GM23338 (cell line): ENCODE data around the gene ROBO1. TPM values are rescaled to one million over a fixed set of nuclear protein-coding genes. Genes with fewer than 3 reads are reported as not detected.

ENCODE experiments used
- ATAC-seq: fragments of 200-7000 bp; cut with Tn5 transposase; 3 replicates; pipeline ENCODE4 v1.9.1; 2020
- DNase-seq: peaks from one replicate; pipeline ENCODE4 v3.0.0-alpha.2; 2015; ENCODE audit warnings: low spot score
- H2AFZ ChIP-seq: fragments of 200-600 bp; sonication (generic); 2 replicates; pipeline ENCODE4 v1.8.0; 2016; ENCODE audit warnings: antibody characterized with exemption, mild to moderate bottlenecking, moderate library complexity
- H3F3A ChIP-seq: fragments of 200-600 bp; sonication (generic); replicated peaks from 2 replicates; pipeline ENCODE4 v1.8.0; 2017; ENCODE audit warnings: antibody characterized with exemption, mixed run types, low read depth
- H3K27ac ChIP-seq: fragments of 200-600 bp; sonication (generic); 2 replicates; pipeline ENCODE4 v1.6.1; 2016; ENCODE audit warnings: low read depth
- H3K27me3 ChIP-seq: fragments of 200-600 bp; sonication (generic); 2 replicates; pipeline ENCODE4 v1.8.0; 2016; ENCODE audit warnings: mild to moderate bottlenecking, mixed run types, moderate library complexity; ENCODE audit not compliant: insufficient read depth
- H3K36me3 ChIP-seq: fragments of 200-600 bp; sonication (generic); 2 replicates; pipeline ENCODE4 v1.8.0; 2016; ENCODE audit warnings: mild to moderate bottlenecking; ENCODE audit not compliant: insufficient read depth
- H3K4me1 ChIP-seq: fragments of 200-600 bp; sonication (generic); 2 replicates; pipeline ENCODE4 v1.8.0; 2016; ENCODE audit warnings: mild to moderate bottlenecking, moderate library complexity; ENCODE audit not compliant: insufficient read depth
- H3K4me2 ChIP-seq: fragments of 200-600 bp; sonication (generic); 2 replicates; pipeline ENCODE4 v1.7.1; 2017; ENCODE audit warnings: mixed run types
- H3K4me3 ChIP-seq: fragments of 200-600 bp; sonication (generic); 2 replicates; pipeline ENCODE4 v1.6.1; 2016; ENCODE audit warnings: mixed run types
- H3K79me2 ChIP-seq: fragments of 200-600 bp; sonication (generic); replicated peaks from 2 replicates; pipeline ENCODE4 v1.8.0; 2017; ENCODE audit warnings: mild to moderate bottlenecking; ENCODE audit not compliant: insufficient read depth
- H3K9me2 ChIP-seq: fragments of 200-600 bp; sonication (generic); 2 replicates; pipeline ENCODE4 v1.8.0; 2017; ENCODE audit not compliant: insufficient read depth
- H4K20me1 ChIP-seq: fragments of 200-600 bp; sonication (generic); replicated peaks from 2 replicates; pipeline ENCODE4 v1.8.0; 2017; ENCODE audit warnings: mild to moderate bottlenecking; ENCODE audit not compliant: insufficient read depth
- H3K27ac Mint-ChIP-seq: 2 replicates; pipeline ENCODE4 v1.8.0; 2020; ENCODE audit warnings: inconsistent platforms, mild to moderate bottlenecking, moderate library complexity, mixed read lengths
- H3K27me3 Mint-ChIP-seq: 3 replicates; pipeline ENCODE4 v1.8.0; 2022; ENCODE audit warnings: low read depth, mild to moderate bottlenecking, moderate library complexity, mixed read lengths, inconsistent platforms; ENCODE audit not compliant: insufficient read depth, poor library complexity
- H3K36me3 Mint-ChIP-seq: 3 replicates; pipeline ENCODE4 v1.8.0; 2021; ENCODE audit warnings: low read depth, mild to moderate bottlenecking, inconsistent platforms, moderate library complexity, mixed read lengths
- H3K4me1 Mint-ChIP-seq: 3 replicates; pipeline ENCODE4 v1.8.0; 2020; ENCODE audit warnings: mild to moderate bottlenecking, inconsistent platforms, mixed read lengths
- H3K4me3 Mint-ChIP-seq: 3 replicates; pipeline ENCODE4 v1.8.0; 2021; ENCODE audit warnings: moderate library complexity, mild to moderate bottlenecking, inconsistent platforms, mixed read lengths
- H3K9me3 Mint-ChIP-seq: 3 replicates; pipeline ENCODE4 v1.8.0; 2020; ENCODE audit warnings: moderate library complexity, mild to moderate bottlenecking, inconsistent platforms, mixed read lengths
- CREB1 ChIP-seq: fragments of 250-450 bp; sonication (Bioruptor Pico); IDR thresholded peaks from 2 replicates; pipeline ENCODE4 v1.5.0; 2020; ENCODE audit warnings: low read depth, mild to moderate bottlenecking, moderate library complexity
- EZH2 ChIP-seq: fragments of 200-600 bp; sonication (generic); IDR thresholded peaks from one replicate; pipeline ENCODE4 v1.8.0; 2017; ENCODE audit warnings: antibody characterized with exemption, mild to moderate bottlenecking, low read depth; ENCODE audit not compliant: unreplicated experiment
- EZH2phosphoT487 ChIP-seq: fragments of 200-600 bp; sonication (generic); IDR thresholded peaks from one replicate; pipeline ENCODE4 v1.8.1; 2018; ENCODE audit warnings: antibody characterized with exemption; ENCODE audit not compliant: unreplicated experiment
- JUNB ChIP-seq: IDR thresholded peaks from one replicate; pipeline ENCODE4 v1.6.1; 2016; ENCODE audit warnings: antibody characterized with exemption; ENCODE audit not compliant: unreplicated experiment
- NANOG ChIP-seq: IDR thresholded peaks from 2 replicates; pipeline ENCODE4 v1.6.1; 2016; ENCODE audit warnings: antibody characterized with exemption, borderline replicate concordance
- POLR2AphosphoS5 ChIP-seq: IDR thresholded peaks from 2 replicates; pipeline ENCODE4 v1.6.1; 2016; ENCODE audit warnings: antibody characterized with exemption, low read depth
- STAT1 ChIP-seq: IDR thresholded peaks from one replicate; pipeline ENCODE4 v1.6.1; 2016; ENCODE audit warnings: antibody characterized with exemption; ENCODE audit not compliant: unreplicated experiment
- ZNF331 ChIP-seq: fragments of 250-450 bp; sonication (Bioruptor Pico); IDR thresholded peaks from 2 replicates; pipeline ENCODE4 v1.5.0; 2020; ENCODE audit warnings: low read depth, mild to moderate bottlenecking, moderate library complexity
- polyA plus RNA-seq: library from polyadenylated mRNA; unstranded; fragments of >200 nt; fragmentation: Nextera tagmentation; extraction: Ambion mirVana; gene quantifications from 2 replicates; pipeline ENCODE4 v1.2.1, GENCODE V29; 2016
- total RNA-seq: library from RNA; depleted of rRNA; stranded (reverse); fragments of >200 nt; shearing (Covaris generic); gene quantifications from 2 replicates; pipeline ENCODE4 v1.2.3, GENCODE V29; 2014
- TF ChIP-seq, protein P1 (sequence below): IDR thresholded peaks from one replicate; pipeline ENCODE4 v1.6.1; 2018; ENCODE audit warnings: antibody characterized with exemption; ENCODE audit not compliant: unreplicated experiment
- TF ChIP-seq, protein P2 (sequence below), 2 experiments: fragments of 200-600 bp in 1 of 2; sonication (generic) in 1 of 2; conservative IDR thresholded peaks; 2 replicates each; pipeline versions ENCODE4 v1.5.1 to v1.6.1; 2016 to 2017; ENCODE audit warnings: antibody characterized with exemption in 2 of 2, low read depth in 2 of 2, mild to moderate bottlenecking in 2 of 2, moderate library complexity in 1 of 2
- TF ChIP-seq, protein P3 (sequence below): IDR thresholded peaks from 2 replicates; pipeline ENCODE4 v1.6.1; 2016; ENCODE audit warnings: antibody characterized with exemption

Gene ROBO1
- total and polyA plus RNA-seq, 2 experiments from 2014 or later = 19.2 to 78.3 TPM

DNA sequence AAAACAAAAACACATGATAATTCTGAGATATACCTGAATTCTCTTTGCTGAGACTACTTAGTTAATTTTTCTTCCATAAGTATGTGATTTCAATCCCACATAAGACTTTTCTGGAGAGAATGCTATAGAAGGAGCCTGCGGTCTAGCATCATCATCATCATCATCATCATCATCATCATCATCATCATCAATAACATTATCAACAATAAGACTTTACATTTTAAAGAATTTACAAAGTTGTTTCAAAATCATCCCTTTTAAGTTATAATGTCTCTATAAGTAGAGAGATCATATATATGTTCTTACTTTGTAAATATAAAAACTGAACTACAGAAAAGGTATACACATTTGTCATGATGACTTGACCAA, 965.3 kb downstream of the ROBO1 start (continued):
- TF ChIP-seq, protein P1, sequence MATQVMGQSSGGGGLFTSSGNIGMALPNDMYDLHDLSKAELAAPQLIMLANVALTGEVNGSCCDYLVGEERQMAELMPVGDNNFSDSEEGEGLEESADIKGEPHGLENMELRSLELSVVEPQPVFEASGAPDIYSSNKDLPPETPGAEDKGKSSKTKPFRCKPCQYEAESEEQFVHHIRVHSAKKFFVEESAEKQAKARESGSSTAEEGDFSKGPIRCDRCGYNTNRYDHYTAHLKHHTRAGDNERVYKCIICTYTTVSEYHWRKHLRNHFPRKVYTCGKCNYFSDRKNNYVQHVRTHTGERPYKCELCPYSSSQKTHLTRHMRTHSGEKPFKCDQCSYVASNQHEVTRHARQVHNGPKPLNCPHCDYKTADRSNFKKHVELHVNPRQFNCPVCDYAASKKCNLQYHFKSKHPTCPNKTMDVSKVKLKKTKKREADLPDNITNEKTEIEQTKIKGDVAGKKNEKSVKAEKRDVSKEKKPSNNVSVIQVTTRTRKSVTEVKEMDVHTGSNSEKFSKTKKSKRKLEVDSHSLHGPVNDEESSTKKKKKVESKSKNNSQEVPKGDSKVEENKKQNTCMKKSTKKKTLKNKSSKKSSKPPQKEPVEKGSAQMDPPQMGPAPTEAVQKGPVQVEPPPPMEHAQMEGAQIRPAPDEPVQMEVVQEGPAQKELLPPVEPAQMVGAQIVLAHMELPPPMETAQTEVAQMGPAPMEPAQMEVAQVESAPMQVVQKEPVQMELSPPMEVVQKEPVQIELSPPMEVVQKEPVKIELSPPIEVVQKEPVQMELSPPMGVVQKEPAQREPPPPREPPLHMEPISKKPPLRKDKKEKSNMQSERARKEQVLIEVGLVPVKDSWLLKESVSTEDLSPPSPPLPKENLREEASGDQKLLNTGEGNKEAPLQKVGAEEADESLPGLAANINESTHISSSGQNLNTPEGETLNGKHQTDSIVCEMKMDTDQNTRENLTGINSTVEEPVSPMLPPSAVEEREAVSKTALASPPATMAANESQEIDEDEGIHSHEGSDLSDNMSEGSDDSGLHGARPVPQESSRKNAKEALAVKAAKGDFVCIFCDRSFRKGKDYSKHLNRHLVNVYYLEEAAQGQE = no peak
- TF ChIP-seq, protein P2, sequence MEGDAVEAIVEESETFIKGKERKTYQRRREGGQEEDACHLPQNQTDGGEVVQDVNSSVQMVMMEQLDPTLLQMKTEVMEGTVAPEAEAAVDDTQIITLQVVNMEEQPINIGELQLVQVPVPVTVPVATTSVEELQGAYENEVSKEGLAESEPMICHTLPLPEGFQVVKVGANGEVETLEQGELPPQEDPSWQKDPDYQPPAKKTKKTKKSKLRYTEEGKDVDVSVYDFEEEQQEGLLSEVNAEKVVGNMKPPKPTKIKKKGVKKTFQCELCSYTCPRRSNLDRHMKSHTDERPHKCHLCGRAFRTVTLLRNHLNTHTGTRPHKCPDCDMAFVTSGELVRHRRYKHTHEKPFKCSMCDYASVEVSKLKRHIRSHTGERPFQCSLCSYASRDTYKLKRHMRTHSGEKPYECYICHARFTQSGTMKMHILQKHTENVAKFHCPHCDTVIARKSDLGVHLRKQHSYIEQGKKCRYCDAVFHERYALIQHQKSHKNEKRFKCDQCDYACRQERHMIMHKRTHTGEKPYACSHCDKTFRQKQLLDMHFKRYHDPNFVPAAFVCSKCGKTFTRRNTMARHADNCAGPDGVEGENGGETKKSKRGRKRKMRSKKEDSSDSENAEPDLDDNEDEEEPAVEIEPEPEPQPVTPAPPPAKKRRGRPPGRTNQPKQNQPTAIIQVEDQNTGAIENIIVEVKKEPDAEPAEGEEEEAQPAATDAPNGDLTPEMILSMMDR (conservative IDR thresholded peaks at IDR 0.05; ENCODE audit: low read depth in 2 of 2) = no peak
- TF ChIP-seq, protein P3, sequence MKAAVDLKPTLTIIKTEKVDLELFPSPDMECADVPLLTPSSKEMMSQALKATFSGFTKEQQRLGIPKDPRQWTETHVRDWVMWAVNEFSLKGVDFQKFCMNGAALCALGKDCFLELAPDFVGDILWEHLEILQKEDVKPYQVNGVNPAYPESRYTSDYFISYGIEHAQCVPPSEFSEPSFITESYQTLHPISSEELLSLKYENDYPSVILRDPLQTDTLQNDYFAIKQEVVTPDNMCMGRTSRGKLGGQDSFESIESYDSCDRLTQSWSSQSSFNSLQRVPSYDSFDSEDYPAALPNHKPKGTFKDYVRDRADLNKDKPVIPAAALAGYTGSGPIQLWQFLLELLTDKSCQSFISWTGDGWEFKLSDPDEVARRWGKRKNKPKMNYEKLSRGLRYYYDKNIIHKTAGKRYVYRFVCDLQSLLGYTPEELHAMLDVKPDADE = no peak
- no peak for TF ChIP-seq STAT1
- TF ChIP-seq NANOG = no peak
- TF ChIP-seq EZH2 = no peak
- no peak for TF ChIP-seq CREB1 (CRISPR knock-in tag)
- no peak for TF ChIP-seq POLR2AphosphoS5
- no peak for TF ChIP-seq EZH2phosphoT487
- TF ChIP-seq JUNB = no peak
- no peak for TF ChIP-seq ZNF331 (CRISPR knock-in tag)

DNA sequence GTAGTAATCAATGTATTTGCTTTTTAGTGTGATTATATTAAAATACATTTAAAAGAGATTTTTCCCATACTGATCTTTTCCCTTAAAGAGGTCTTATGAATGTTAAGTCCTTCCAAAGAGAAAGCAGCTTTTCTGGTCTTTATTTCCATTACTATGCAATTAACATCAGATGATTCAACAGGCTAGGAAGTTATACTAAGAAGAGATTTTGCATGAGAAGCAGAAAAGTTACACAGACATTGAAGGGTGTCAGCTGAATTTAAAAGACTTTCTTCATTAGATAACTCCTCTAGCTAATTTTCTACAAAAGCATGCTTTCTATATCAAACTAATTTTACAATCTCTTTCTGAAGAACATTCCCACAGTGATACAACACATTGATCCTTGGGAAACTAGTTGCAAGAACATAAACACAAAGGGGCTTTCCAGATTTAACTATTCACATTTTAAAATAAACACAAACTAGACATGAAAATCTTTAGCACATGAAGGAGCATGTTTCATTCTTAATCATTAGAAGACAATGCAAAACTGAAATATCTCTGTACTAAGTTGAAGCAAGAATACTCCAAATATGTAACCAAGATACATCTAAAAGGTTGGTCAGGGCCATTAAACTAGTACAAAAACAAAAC, 965.8 kb downstream of the ROBO1 start:
- H3K4me3 Mint-ChIP-seq = peak overlapping the region; percentile 13; the same call in 1 of the 3 replicates
- no peaks in the 10 kb centered on the region for H4K20me1 ChIP-seq
- no peaks in the 10 kb centered on the region for H3K36me3 ChIP-seq
- peaks cover 45% of the 10 kb centered on the region for H3K4me1 ChIP-seq
- TF ChIP-seq EZH2phosphoT487 (no peak), EZH2 (no peak)
- no peaks in the 10 kb centered on the region for H3K27me3 Mint-ChIP-seq
- H3K27ac Mint-ChIP-seq = peak overlapping the region; percentile 91
- no peak for ATAC-seq
- H3K27ac ChIP-seq = peak overlapping the region; percentile 16; the same call in 1 of the 2 replicates
- peak overlapping the region; percentile 3; the same call in 1 of the 2 replicates for H3K4me3 ChIP-seq
- no peaks in the 10 kb centered on the region for H3F3A ChIP-seq
- peaks cover 34% of the 10 kb centered on the region for H3K4me1 Mint-ChIP-seq
- H3K36me3 Mint-ChIP-seq = no peaks in the 10 kb centered on the region
- peak overlapping the region; percentile 40 for H3K4me2 ChIP-seq
- H3K9me2 ChIP-seq = 0 out of 2 replicates have a peak, but pooled peaks cover 5% of the 10 kb centered on the region
- no peaks in the 10 kb centered on the region for H3K27me3 ChIP-seq
- no peak for DNase-seq
- no peaks in the 10 kb centered on the region for H3K9me3 Mint-ChIP-seq
- no peak overlapping the region for H2AFZ ChIP-seq
- peaks cover 21% of the 10 kb centered on the region for H3K79me2 ChIP-seq
